ENCODE measurements around the gene PHACTR1.
"Not testable (repeated sequence)": the region's sequence is repeated elsewhere in the genome, so short reads cannot be mapped to it uniquely, and the experiment has no call there.

PHACTR1 gene

DNA sequence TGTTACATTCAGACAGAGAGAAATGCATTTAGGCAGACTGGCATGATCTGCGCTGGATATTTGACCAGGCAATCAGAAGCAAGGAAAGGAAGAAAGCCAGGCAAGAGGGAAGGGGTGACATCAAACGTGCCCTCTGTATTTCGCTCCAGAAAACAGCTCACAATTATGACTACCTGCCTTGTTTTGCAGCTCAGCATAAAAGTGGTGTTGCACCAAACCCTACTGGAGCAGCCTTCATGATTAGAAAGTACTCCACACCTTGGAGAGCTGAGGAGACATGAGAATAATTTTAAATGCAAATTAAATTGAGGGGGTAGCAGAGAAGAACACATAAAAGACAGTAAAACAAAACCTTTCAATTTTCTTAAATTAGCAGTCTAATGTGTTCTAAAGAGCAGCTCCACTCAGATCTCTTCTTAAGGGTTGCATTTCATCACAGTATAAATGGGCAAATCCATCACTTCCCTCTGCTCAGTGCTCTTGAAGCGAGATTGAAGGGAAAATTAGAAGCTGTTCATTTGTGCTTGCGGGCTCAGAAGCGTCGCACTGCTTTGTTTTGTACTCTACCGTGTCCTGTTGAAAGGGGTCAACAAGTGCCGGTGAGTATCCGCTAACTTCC lies at the start of gene PHACTR1:
PHACTR1 (plus strand) TSS at position 470 of the 619 bp plus-strand sequence.
- no peak for DNase-seq

DNA sequence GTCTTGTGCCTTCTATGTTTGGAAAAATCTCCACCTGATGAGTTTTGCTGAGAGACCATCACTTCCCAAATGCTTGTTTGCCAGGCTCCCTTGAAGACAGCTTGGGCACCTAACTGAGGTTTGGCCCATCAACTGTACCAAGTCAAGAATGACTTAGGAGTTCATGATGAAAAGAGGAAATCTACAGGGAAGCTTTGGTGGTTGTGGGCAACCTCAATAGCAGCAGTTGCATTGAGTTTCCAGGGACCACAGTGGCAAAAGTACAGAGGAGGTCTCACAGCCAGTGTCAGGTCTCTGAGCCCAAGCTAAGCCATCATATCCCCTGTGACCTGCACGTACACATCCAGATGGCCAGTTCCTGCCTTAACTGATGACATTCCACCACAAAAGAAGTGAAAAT lies 49.7 kb upstream of the PHACTR1 start:
- no peak for DNase-seq

DNA sequence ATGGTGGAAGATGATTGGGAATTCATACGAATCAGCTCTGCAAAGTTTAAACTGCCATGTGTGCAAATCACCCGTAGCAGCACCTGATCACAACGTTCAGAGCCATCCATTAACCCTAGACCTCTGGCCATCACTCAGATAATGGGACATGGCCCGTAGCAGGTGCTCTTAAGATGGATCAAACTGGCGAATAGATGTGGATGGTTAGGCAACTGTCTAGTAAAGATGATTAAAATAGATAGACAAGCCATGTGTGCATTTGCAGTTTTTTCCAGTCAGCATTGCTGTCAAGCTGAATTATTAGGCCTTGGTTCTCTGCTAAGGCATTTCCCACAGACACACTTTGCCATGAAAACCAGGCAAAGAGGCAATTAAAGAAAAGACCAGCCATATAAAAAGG lies 40.6 kb upstream of the PHACTR1 start:
- no peak for DNase-seq

DNA sequence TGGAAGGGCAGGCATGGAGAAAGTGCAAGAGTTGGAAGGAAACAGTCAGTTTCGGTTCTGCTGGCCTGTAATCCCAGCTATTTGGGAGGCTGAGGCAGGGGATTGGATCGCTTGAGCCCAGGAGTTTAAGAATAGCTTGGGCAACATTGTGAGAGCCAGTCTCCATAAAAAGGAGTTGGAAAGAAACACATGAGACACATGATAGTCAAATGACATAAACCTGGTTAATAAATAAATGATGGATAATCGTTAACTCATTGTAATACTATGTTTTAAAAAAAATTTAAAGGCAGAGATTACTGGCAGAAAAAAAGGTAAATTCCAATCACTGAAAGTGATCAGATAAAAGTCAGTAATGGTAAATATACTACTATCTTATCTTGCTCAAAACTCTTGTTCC lies 37.2 kb upstream of the PHACTR1 start:
- no peak for DNase-seq

DNA sequence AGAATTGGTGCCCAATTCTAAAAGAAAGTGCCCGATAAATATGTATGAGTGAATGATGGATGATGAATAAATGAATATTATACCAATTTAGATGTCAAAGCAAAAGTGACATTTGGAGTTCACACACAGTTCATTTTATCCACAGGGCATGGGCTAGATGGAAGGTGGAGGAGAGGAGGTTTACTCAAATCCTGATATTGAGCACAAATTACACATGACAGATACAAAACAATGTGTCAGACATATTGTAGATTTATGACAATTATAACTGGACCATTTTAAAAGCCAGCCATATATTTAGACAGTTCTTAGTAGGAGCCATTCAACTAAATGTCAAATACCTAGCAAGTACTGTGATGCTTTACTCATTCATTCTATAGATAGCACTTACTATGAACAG lies 23.4 kb upstream of the PHACTR1 start:
- DNase-seq: no peak

DNA sequence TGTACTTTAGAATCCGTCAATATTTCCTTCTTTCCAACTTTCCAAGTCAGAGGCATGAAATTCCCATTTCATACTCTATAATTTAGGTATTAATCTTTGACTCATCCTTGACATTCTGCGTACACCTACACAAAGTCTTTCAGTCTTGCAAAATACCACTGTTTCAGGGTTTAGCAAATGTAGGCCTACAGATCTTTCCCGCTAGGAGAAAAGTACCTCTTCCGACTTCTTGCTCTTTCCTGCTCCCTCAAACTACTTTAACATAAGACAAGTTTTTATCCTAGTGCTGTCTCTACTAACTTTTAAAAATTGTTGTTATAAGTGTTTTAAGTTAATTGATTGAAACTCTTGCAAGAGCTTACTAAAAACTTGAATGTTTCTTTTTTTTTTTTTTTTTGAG lies 18.3 kb upstream of the PHACTR1 start:
- no peak for DNase-seq

DNA sequence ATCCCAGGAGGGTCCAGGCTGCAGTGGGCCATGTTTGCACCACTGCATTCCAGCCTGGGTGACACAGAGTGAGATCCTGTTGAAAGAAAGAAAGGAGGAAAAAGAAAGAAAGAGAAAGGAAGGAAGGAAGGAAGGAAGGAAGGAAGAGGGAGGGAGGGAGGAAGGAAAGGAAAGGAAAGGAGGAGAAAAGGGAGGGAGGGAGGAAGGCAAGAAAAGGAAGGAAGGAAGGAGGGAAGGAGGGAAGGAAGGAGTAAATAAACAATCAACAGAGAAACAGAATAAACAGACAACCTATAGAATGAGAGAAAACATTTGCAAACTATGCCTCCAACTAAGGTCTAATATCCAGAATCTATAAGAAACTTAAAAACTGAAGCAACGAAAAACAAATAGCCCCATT lies 11.6 kb upstream of the PHACTR1 start:
- DNase-seq: no peak

DNA sequence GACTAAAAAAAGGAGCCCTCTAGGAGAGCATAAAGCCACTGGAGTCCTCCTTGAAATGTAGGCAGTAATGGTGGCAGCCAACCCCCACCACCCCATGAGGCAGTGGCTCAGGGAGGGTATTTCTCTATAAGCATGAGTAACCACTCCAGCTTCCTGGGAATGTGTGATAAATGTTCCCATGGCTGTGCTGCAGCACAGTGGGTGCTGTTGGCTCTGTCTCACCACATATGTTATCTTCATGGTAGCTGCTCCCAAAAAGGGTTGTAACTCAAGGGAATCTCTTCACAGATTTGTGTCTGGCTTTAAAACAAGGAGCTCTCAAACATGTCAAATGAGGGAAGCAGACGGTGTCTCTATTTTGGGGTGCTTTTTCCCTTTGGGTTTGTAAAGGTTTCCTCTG lies 7.5 kb upstream of the PHACTR1 start:
- DNase-seq: no peak

DNA sequence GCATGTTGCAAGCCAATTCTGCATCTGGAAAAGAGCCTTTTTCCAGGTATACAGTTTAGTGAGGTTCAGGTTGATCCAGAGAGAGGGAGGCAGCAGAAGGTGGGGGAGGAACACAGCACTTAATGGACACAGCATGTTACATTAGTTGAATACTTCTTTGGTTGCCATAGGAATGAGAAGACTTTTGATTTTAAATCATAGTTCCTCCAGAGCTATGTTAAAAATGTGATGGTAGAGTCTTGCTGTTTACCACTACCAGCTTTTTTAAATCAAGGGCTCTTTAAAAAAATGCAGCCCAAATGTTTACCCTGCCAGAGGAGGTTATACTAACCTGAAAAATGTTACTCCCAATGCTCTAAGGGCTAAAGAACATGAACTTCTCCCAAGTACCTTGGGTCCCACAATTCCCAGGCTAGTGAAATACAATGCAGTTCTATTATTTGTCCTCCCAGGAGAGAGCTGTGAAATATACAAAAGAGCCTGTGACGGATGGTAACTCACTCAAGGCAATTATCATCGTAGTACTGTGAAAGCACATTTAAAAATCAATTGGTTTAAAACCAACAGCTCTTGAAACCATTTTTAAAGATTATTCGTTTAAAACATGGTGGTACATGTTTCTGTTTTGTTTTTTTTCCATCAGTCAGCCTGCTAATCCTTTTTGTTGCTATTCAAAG lies 6.9 kb upstream of the PHACTR1 start:
- no peak for DNase-seq

DNA sequence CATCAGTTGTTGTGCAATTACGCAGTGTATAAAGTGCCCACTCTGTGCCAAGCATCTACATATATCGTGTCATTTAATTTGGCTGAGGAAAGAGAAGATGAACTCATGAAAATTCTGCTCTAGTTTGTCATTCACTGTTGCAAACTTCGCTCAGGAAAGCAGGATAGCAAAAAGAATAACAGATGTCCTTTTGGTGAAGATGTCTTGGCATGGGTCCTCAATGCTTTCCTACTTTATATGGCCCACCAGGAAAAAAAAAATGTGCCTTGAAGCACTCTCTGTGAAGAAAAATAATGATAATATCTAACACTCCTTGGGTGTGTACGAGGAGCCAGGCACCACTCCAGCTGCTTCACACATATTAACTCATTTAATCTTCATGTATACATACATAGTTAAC lies 5.6 kb upstream of the PHACTR1 start:
- no peak for DNase-seq

DNA sequence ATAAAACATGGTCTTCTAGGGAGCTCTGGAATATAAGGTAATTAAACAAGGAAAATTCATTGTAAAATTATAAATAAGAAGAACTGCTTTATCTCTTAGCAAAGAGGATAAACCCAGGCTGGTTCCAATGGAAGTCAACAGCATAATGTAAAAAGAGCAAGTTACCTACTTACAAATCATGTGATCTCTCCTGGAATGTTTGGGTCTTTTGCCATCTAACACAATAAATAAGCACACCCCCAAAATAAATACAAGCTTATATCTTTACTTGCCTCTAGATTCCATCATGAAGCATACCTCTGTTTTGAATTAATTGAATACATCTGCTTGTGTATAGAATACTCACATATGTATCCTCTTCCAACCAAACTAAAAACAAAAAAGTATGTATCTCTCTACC lies 2.5 kb upstream of the PHACTR1 start:
- no peak for DNase-seq

DNA sequence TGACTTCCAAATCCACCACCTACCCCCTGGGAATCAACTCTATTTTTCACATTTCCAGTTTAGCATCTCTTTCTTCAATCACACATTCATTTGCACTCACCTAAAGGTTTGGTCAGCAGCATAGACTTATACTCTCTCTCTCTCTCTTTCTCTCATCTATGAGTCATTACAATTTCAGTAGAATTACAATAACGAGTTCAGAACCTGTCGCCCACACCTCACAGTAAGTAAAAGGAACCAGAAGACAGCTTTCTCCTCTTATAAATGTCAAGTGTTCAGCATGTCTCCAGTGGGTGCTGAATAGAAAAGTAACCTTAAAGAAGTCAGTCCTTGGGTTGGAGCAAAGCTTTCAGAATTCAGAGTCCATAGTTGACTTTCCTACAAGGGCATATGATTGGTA lies 1.1 kb upstream of the PHACTR1 start:
- no peak for DNase-seq

DNA sequence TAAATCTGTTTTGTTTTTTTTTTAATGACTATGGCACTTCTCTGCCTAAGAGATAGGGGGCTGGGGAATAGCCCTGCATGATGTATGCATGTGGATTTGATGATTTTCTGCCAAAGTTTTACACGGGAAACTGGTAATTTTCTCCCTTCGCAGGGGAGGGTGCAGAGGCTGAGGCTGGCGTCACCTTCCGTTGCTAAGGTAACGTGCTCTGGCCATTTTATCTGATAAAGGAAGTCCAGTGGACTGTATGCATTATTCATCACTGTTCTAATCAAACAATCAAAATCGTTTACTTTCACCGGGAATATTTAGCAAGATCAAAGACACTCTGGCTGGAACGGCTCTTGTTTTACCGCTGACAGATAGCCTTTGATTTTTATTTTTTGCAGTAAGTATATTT lies 789 bp downstream of the PHACTR1 start:
- no peak for DNase-seq

DNA sequence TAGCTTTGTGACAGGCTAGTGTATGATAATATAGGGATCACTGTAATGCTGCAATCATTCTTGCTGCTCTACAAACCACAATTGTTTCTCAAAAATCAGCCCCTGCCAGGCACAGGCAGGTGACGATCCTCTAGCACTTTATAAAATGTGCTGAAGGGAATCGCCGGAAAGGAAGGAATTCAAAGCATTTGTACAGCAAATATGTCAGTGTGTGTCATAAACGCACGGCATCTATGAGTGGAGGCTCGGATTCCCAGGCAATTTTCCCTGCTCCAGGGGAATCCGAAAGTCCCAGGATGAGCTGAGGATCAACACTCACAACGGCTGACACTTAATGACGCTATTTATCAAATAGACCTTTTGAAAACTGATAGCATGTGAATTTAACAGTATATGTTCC lies 1.4 kb downstream of the PHACTR1 start:
- DNase-seq: no peak

DNA sequence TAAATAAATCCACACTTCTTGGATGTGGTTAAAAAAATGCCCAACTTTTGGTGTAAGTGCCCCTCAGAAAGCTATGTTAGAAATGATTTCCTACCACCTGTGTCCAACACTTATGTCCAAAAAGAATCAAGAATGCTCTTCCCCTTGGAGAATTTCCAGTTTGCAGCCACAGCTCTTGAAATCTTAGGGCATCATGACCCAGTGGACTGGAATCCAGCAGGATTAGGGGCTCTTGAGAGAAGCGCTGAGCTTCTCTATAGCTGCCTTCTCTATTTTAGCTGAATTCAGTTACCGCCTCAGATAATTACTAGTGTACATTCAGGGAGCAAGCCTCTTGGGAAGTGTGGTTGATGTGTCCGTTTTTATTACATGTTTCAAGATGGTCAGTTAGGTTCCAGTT lies 2.5 kb downstream of the PHACTR1 start:
- no peak for DNase-seq

DNA sequence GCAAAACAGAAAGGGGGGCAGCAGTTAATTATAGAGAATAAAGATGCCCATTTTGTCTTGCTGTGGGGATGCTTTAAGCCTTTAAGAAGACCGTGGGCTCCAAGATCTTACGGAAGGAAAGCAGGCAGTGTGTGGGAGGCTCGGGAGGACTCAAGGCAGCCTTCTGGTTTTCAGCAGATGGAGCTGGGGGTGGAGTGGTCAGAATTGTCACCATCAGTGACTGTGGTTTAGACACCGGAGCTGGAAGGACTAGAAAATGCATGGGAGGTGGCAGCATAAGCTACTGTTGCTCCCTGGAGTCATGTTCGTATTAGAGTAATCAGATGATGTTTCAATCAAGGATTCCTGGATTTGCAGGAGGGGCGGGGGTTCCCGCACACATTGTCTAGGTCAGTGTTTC lies 3.7 kb downstream of the PHACTR1 start:
- DNase-seq: no peak

DNA sequence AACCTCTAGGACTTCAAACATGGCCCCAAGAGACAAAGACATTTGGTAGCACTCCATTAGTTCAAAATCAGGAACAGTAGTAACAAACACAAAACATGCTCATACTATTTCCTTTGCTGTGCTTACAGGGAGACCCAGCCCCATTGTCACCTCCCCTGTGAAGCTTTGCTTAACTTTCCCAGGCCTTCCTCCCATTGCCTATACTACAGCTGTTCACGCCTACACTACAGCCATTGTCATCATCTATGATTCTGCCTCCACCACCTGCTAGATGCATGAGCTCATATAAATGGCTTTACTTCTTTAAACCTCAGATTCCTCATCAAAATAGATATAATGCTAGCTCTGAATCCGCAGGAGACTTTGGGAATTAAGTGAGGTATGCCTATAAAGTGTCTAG lies 8.7 kb downstream of the PHACTR1 start:
- DNase-seq: no peak

DNA sequence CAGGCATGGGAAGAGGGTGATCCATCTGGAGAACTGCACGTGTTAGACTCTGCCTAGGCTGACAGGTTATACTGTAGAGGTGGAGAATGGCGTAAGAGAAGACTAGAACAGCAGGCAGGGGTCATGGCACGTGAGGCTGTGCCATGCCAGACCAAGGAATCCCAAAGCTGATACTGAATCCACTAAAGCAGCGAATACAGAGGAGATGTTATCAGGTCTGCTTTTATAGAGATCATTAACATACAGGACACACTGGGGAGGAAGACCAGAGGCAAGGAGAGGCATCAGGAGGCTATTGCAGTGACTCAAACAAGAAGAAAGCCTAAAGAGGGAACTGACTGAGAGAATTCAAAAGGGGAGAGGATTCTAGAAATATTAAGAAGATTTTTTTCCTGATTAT lies 12.9 kb downstream of the PHACTR1 start:
- DNase-seq: no peak

DNA sequence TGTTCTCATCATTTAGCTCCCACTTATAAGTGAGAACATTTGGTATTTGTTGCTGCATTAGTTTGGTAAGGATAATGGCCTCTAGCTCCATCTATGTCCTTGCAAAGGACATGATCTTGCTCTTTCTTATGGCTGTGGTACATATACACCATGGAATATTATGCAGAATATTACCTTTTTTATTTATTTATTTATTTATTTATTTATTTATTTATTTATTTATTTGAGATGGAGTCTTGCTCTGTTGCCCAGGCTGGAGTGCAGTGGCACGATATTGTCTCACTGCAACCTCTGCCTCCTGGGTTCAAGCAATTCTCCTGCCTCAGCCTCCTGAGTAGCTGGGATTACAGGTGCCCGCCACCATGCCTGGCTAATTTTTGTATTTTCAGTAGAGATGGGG lies 14.2 kb downstream of the PHACTR1 start:
- not testable (repeated sequence) for DNase-seq

DNA sequence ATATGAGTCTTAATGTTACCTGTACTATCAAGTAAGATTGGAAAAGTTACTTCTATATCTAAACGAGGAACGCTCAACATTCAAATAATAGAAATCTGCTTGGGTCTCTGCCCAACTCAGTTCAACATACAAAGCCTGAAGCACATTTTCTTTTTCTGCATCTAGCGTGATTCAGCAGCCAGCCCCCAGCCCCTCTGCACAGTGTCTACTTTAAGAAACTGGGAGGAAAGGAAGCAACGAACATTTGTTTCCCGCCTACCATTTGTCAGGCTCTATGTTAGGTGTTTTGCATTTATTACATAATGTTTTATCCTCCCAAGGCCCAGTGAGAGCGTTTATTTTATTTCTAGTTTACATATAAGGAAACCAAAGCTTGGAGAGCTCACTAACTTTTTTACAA lies 17.3 kb downstream of the PHACTR1 start:
- DNase-seq: no peak

DNA sequence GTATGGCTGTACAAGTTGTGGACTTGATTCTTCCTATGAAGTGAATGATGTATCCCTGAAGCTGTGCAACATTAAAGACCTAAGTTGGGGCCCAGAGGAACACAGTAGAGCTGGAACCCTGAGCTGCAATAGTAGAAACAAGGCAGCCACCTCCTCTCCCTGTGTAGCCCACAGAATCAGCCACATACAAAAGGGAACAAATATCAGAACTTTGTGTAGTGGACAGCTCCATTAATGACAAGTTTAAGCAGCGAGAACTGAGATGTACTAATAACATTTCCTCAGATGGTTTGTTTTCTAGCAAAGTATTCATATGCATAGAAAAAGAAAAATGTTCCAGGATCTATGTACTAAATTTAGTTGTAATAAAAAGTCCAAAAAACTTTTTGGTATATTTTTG lies 19.2 kb downstream of the PHACTR1 start:
- DNase-seq: no peak

DNA sequence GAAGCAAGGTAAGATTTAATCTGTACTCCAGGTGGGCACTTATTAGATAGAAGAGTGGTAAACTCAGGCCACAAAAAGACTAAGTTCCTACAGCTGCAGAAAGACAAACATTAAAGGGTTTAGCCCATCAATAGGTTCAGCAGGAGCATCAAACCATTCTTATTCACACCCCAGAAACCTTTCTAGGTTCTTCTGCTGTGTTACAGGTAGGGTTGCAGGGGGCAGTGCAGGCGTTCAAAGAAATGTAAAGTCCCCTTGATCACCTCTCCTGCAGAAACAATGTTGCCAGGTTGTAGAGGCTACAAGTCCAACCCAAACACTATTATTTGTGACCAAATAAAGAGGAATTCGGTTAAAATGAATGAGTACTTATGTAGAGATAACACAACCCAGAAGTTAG lies 31.8 kb downstream of the PHACTR1 start:
- no peak for DNase-seq

DNA sequence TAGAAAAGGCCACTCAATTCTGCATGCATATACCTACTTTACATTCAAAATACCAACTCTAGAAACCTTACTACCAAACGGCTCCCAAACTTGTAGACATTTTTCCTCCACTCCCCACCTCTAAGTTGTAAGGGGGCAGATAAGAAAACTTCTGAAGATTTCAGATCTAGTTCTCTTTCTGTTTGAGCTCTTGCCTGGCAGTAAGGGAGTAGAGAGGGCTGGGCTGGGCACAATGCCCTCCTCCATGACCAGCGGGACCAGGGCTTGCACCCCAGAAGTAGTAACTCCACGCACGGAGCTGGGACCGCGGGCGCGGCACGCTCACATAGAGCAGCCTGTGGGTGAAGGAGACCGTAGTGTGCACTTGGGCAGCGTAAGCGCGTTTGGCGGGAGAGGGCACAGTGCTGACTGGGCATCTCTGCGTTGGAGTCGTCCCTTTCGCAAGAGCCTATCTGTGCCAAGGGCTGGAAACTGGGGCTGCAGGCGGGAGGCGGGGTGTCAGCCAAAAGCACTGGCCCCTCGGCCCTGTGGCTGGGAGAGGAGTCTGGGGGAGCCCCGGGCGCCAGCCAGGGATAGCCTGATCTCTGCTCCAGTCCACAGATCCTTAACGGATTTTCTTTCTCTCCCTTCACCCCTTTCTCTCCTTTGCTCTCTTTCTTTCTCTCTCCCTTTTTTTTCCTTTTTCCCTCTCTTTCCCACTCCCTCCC lies 32.4 kb downstream of the PHACTR1 start:
- DNase-seq: peak; percentile 37

DNA sequence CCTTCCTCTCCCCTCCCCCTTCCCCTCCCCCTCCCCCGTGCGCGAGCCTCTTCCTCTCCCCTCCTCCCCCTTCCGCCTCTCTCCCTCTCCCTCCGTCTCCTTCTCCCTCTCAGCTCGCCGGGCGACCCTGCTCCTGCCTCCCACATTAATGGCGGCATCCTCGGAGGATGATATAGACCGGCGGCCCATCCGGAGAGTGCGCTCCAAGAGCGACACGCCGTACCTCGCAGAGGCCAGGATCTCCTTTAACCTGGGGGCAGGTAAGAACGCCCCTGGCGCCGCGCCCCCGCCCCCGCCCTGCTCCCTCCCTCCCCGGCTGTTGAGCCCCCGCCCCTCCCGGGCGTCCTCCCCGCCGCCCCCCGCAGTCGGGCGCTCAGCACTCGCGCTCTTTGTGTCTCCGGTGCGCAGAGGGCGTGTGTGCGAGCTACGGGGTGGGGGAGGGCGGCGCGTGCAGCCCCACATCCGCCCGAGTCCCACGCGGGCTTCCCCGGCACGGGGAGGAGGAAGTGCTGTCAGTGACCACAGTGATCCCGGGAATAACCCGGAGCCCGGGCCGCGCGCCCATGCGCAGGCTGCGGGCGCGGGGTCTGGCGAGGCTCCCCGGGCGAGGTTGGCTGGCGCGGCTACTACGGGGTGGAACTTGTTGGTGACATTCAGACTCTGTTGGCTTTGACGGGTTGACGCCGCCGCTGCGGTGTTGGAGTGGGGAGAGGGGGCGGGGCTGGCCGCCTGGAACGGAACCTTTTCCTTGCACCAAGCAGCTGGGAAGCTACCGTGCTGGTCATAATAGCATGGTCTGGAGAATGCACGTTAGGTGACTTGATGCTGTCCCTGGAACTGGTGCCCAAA lies 33.2 kb downstream of the PHACTR1 start:
- DNase-seq: peak; percentile 40

Measured in NCI-H187 treated with DMSO at 0.1 percent for 48 hours (cell line).